ENCODE results near the gene CAB39. TPM values are rescaled to one million over a fixed set of nuclear protein-coding genes. Genes with fewer than 3 reads are reported as not detected.
A peak's percentile ranks its signal among the peaks of the same experiment; 100 is the strongest.

CAB39 gene
- total RNA-seq, 1 donor from 2014 or later = 59.0 TPM

GRCh38 chr2:230716588-230716987 lies 3.9 kb downstream of the CAB39 start:
- Histone ChIP-seq H4K20me1 (ENCODE audit: low read depth) (peaks cover 57% of the 10 kb centered on the region), H3K9me3 (ENCODE audit: low read depth) (no peaks in the 10 kb centered on the region), H3F3A (ENCODE audit: low read depth) (peaks cover 15% of the 10 kb centered on the region), H3K79me2 (ENCODE audit: low read depth) (peaks cover 87% of the 10 kb centered on the region), H3K36me3 (no peaks in the 10 kb centered on the region), H3K27ac (no peak overlapping the region), H2AFZ (replicated peaks) (no peak overlapping the region), H3K4me1 (peaks cover 21% of the 10 kb centered on the region), H3K9ac (no peak overlapping the region), H3K27me3 (no peaks in the 10 kb centered on the region), H3K4me2 (no peak overlapping the region), H3K4me3 (no peak overlapping the region)
- H3K27me3 Mint-ChIP-seq (ENCODE audit: insufficient read depth, low read depth) = peaks cover 2% of the 10 kb centered on the region
- H3K4me1 Mint-ChIP-seq = peaks cover 48% of the 10 kb centered on the region
- peaks cover 4% of the 10 kb centered on the region for H3K36me3 Mint-ChIP-seq
- TF ChIP-seq EZH2phosphoT487 (IDR thresholded peaks at IDR 0.05) (no peak), EZH2 (IDR thresholded peaks at IDR 0.05) (no peak), CTCF (IDR thresholded peaks at IDR 0.05) (no peak)
- H3K4me3 Mint-ChIP-seq = no peak overlapping the region
- no peaks in the 10 kb centered on the region for H3K9me3 Mint-ChIP-seq
- H3K27ac Mint-ChIP-seq = no peak overlapping the region
- no peak for DNase-seq (ENCODE audit: low spot score)

- H3K27ac Mint-ChIP-seq = no peak overlapping the region
- peak; percentile 59 for DNase-seq (ENCODE audit: low spot score)
- H2AFZ ChIP-seq (replicated peaks) = no peak overlapping the region
- peak overlapping the region; percentile 68 for H3K27ac ChIP-seq
- peak overlapping the region; percentile 21 for H3K4me3 Mint-ChIP-seq
- H3K79me2 ChIP-seq (ENCODE audit: low read depth) = peaks cover 97% of the 10 kb centered on the region
- peaks cover 45% of the 10 kb centered on the region for H3K4me1 Mint-ChIP-seq
- peaks cover 57% of the 10 kb centered on the region for H4K20me1 ChIP-seq (ENCODE audit: low read depth)
- peaks cover 15% of the 10 kb centered on the region for H3F3A ChIP-seq (ENCODE audit: low read depth)
- peak overlapping the region; percentile 61 for H3K4me2 ChIP-seq
- peak overlapping the region; percentile 9 for H3K9ac ChIP-seq
- peaks cover 21% of the 10 kb centered on the region for H3K4me1 ChIP-seq
- no peak overlapping the region for H3K4me3 ChIP-seq
- no peaks in the 10 kb centered on the region for H3K9me3 Mint-ChIP-seq
- H3K36me3 Mint-ChIP-seq = peaks cover 4% of the 10 kb centered on the region
- H3K27me3 ChIP-seq = no peaks in the 10 kb centered on the region
- no peak for TF ChIP-seq EZH2phosphoT487 (IDR thresholded peaks at IDR 0.05)
- no peak for TF ChIP-seq EZH2 (IDR thresholded peaks at IDR 0.05)
- no peak for TF ChIP-seq CTCF (IDR thresholded peaks at IDR 0.05)
- no peaks in the 10 kb centered on the region for H3K36me3 ChIP-seq
- H3K9me3 ChIP-seq (ENCODE audit: low read depth) = no peaks in the 10 kb centered on the region
- peaks cover 2% of the 10 kb centered on the region for H3K27me3 Mint-ChIP-seq (ENCODE audit: insufficient read depth, low read depth)
Measured at GRCh38 chr2:230717600-230717999, 5.0 kb downstream of the CAB39 start.

- peaks cover 7% of the 10 kb centered on the region for H3K36me3 Mint-ChIP-seq
- H3K4me1 ChIP-seq = peaks cover 23% of the 10 kb centered on the region
- no peak overlapping the region for H3K27ac Mint-ChIP-seq
Measured at GRCh38 chr2:230719340-230719739, 6.7 kb downstream of the CAB39 start.

More at GRCh38 chr2:230719340-230719739, 6.7 kb downstream of the CAB39 start:
- H3K27ac ChIP-seq = no peak overlapping the region
- H3K79me2 ChIP-seq (ENCODE audit: low read depth) = peaks cover 100% of the 10 kb centered on the region
- H3K9me3 ChIP-seq (ENCODE audit: low read depth) = no peaks in the 10 kb centered on the region
- H3K9ac ChIP-seq = no peak overlapping the region
- H3K9me3 Mint-ChIP-seq = no peaks in the 10 kb centered on the region
- no peak overlapping the region for H3K4me2 ChIP-seq
- no peaks in the 10 kb centered on the region for H3K36me3 ChIP-seq
- H3K4me3 Mint-ChIP-seq = no peak overlapping the region
- H3F3A ChIP-seq (ENCODE audit: low read depth) = peaks cover 9% of the 10 kb centered on the region
- peaks cover 43% of the 10 kb centered on the region for H4K20me1 ChIP-seq (ENCODE audit: low read depth)
- no peak for DNase-seq (ENCODE audit: low spot score)
- peaks cover 2% of the 10 kb centered on the region for H3K27me3 Mint-ChIP-seq (ENCODE audit: insufficient read depth, low read depth)
- no peaks in the 10 kb centered on the region for H3K27me3 ChIP-seq
- no peak for TF ChIP-seq EZH2 (IDR thresholded peaks at IDR 0.05)
- no peak for TF ChIP-seq EZH2phosphoT487 (IDR thresholded peaks at IDR 0.05)
- no peak for TF ChIP-seq CTCF (IDR thresholded peaks at IDR 0.05)
- H3K4me1 Mint-ChIP-seq = peaks cover 40% of the 10 kb centered on the region
- H2AFZ ChIP-seq (replicated peaks) = no peak overlapping the region
- H3K4me3 ChIP-seq = no peak overlapping the region

Data from neural progenitor cell (in vitro differentiated cells).